Neural cell (in vitro differentiated cells): ENCODE results near the gene AGBL1. TPM values are rescaled to one million over a fixed set of nuclear protein-coding genes. Genes with fewer than 3 reads are reported as not detected.
"Not testable (repeated sequence)": the region's sequence is repeated elsewhere in the genome, so short reads cannot be mapped to it uniquely, and the experiment has no call there.

Experiments used
- H2AFZ ChIP-seq: fragments of 200-600, 300-800 bp; sonication (generic), shearing (Covaris generic); 2 replicates; pipeline ENCODE4 v1.6.0; 2014; ENCODE audit warnings: low read depth, mild to moderate bottlenecking, antibody characterized with exemption, low read length, moderate library complexity
- H3F3A ChIP-seq: fragments of 200-600 bp; shearing (Covaris generic); 2 replicates; pipeline ENCODE4 v1.6.1; 2016; ENCODE audit warnings: mild to moderate bottlenecking, moderate library complexity, mixed read lengths, antibody characterized with exemption, low read length; ENCODE audit not compliant: insufficient read depth, poor library complexity, severe bottlenecking
- H3K27ac ChIP-seq: fragments of 200-600, 300-800 bp; sonication (generic), shearing (Covaris generic); 2 replicates; pipeline ENCODE4 v1.5.1; 2014; ENCODE audit warnings: mild to moderate bottlenecking, low read length, moderate library complexity
- H3K27me3 ChIP-seq: fragments of 300-800, 200-600 bp; sonication (generic), shearing (Covaris generic); 2 replicates; pipeline ENCODE4 v1.6.0; 2014; ENCODE audit warnings: mild to moderate bottlenecking, low read depth, low read length, moderate library complexity; ENCODE audit not compliant: insufficient read depth
- H3K36me3 ChIP-seq: fragments of 300-800, 200-600 bp; sonication (generic), shearing (Covaris generic); 2 replicates; pipeline ENCODE4 v1.5.1; 2014; ENCODE audit warnings: mild to moderate bottlenecking, antibody characterized with exemption, low read length, moderate library complexity; ENCODE audit not compliant: insufficient read depth
- H3K4me2 ChIP-seq: fragments of 300-800, 200-600 bp; sonication (generic), shearing (Covaris generic); 2 replicates; pipeline ENCODE4 v1.6.0; 2014; ENCODE audit warnings: mild to moderate bottlenecking, low read length
- H3K4me3 ChIP-seq: fragments of 300-800, 200-600 bp; sonication (generic), shearing (Covaris generic); 2 replicates; pipeline ENCODE4 v1.5.1; 2014; ENCODE audit warnings: mild to moderate bottlenecking, low read length, moderate library complexity
- H3K79me2 ChIP-seq: fragments of 200-600 bp; shearing (Covaris generic); replicated peaks from 2 replicates; pipeline ENCODE4 v1.6.0; 2014; ENCODE audit warnings: mild to moderate bottlenecking, low read length, moderate library complexity; ENCODE audit not compliant: insufficient read depth
- H3K9ac ChIP-seq: fragments of 300-800, 200-600 bp; sonication (generic), shearing (Covaris generic); 2 replicates; pipeline ENCODE4 v1.6.1; 2016; ENCODE audit warnings: mild to moderate bottlenecking, low read length, mixed read lengths
- H3K9me2 ChIP-seq: fragments of 200-600 bp; shearing (Covaris generic); 2 replicates; pipeline ENCODE4 v1.6.1; 2016; ENCODE audit warnings: mild to moderate bottlenecking, low read length, mixed read lengths; ENCODE audit not compliant: insufficient read depth
- H3K9me3 ChIP-seq: fragments of 200-600, 300-800 bp; sonication (generic), shearing (Covaris generic); 2 replicates; pipeline ENCODE4 v1.6.1; 2016; ENCODE audit warnings: mild to moderate bottlenecking, mixed run types, low read length, moderate library complexity, mixed read lengths
- H4K20me1 ChIP-seq: fragments of 200-600 bp; shearing (Covaris generic); 2 replicates; pipeline ENCODE4 v1.6.1; 2016; ENCODE audit warnings: mild to moderate bottlenecking, mixed run types; ENCODE audit not compliant: insufficient read depth
- EP300 ChIP-seq: fragments of 450-650 bp; conservative IDR thresholded peaks from 2 replicates; pipeline ENCODE4 v1.6.1; 2014; ENCODE audit warnings: antibody characterized with exemption, mild to moderate bottlenecking, moderate library complexity; ENCODE audit not compliant: poor library complexity, severe bottlenecking
- EZH2 ChIP-seq: fragments of 200-600, 300-800 bp; shearing (Covaris generic), sonication (generic); IDR thresholded peaks from 2 replicates; pipeline ENCODE4 v1.6.1; 2014; ENCODE audit warnings: antibody characterized with exemption, low read length, borderline replicate concordance, mild to moderate bottlenecking; ENCODE audit not compliant: insufficient read depth, poor library complexity, severe bottlenecking
- MXI1 ChIP-seq: fragments of 450-650 bp; conservative IDR thresholded peaks from 2 replicates; pipeline ENCODE4 v1.6.1; 2014; ENCODE audit warnings: antibody characterized with exemption, mild to moderate bottlenecking; ENCODE audit not compliant: poor library complexity, severe bottlenecking
- POLR2AphosphoS5 ChIP-seq: IDR thresholded peaks from 2 replicates; pipeline ENCODE4 v1.6.1; 2012
- RAD21 ChIP-seq: fragments of 450-650 bp; conservative IDR thresholded peaks from 2 replicates; pipeline ENCODE4 v1.6.1; 2014; ENCODE audit warnings: antibody characterized with exemption, mild to moderate bottlenecking, moderate library complexity
- SMC3 ChIP-seq: fragments of 450-650 bp; conservative IDR thresholded peaks from 2 replicates; pipeline ENCODE4 v1.6.1; 2014; ENCODE audit warnings: antibody characterized with exemption, mild to moderate bottlenecking, moderate library complexity; ENCODE audit not compliant: poor library complexity
- TAF1 ChIP-seq: IDR thresholded peaks from 2 replicates; pipeline ENCODE4 v1.6.1; 2012; ENCODE audit warnings: low read depth
- polyA plus RNA-seq: library from polyadenylated mRNA; depleted of rRNA; stranded (reverse); fragments of >200 nt; gene quantifications from 2 replicates; pipeline ENCODE4 v1.2.3, GENCODE V29; 2014
- TF ChIP-seq, protein P1 (sequence below): IDR thresholded peaks from 2 replicates; pipeline ENCODE4 v1.6.1; 2012; ENCODE audit warnings: borderline replicate concordance
- TF ChIP-seq, protein P2 (sequence below): fragments of 450-650 bp; IDR thresholded peaks from 2 replicates; pipeline ENCODE4 v1.5.1; 2014; ENCODE audit warnings: antibody characterized with exemption, mild to moderate bottlenecking, moderate library complexity; ENCODE audit not compliant: poor library complexity, severe bottlenecking

AGBL1 gene
- polyA plus RNA-seq, 1 donor from 2014 or later = 0.12 TPM

DNA sequence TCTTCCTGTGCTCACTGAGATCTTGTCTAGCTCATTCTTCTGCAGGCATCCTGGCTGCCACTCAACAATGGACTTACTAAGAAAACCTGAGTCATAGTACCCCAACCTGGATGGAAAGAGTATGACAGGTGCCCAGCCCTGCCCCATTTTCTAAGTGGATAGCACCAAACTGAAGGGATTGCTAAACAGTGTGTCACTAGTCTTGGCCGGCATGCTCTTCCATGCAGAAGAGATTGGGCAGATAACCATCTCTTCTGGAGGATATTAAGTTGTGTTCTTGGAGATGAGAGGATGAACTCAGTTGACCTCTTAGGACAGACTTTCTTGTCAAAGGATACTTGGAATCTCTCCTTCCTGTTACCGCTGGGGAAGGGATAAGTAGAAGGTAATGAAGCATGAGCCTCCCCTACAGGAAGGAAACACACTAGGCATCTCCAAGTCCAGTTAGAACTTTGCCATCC is 797.5 kb downstream of the AGBL1 start:
- no peak for TF ChIP-seq RAD21
- TF ChIP-seq TAF1 = no peak
- TF ChIP-seq, protein P1, sequence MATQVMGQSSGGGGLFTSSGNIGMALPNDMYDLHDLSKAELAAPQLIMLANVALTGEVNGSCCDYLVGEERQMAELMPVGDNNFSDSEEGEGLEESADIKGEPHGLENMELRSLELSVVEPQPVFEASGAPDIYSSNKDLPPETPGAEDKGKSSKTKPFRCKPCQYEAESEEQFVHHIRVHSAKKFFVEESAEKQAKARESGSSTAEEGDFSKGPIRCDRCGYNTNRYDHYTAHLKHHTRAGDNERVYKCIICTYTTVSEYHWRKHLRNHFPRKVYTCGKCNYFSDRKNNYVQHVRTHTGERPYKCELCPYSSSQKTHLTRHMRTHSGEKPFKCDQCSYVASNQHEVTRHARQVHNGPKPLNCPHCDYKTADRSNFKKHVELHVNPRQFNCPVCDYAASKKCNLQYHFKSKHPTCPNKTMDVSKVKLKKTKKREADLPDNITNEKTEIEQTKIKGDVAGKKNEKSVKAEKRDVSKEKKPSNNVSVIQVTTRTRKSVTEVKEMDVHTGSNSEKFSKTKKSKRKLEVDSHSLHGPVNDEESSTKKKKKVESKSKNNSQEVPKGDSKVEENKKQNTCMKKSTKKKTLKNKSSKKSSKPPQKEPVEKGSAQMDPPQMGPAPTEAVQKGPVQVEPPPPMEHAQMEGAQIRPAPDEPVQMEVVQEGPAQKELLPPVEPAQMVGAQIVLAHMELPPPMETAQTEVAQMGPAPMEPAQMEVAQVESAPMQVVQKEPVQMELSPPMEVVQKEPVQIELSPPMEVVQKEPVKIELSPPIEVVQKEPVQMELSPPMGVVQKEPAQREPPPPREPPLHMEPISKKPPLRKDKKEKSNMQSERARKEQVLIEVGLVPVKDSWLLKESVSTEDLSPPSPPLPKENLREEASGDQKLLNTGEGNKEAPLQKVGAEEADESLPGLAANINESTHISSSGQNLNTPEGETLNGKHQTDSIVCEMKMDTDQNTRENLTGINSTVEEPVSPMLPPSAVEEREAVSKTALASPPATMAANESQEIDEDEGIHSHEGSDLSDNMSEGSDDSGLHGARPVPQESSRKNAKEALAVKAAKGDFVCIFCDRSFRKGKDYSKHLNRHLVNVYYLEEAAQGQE = no peak
- no peak for TF ChIP-seq EP300
- TF ChIP-seq, protein P2, sequence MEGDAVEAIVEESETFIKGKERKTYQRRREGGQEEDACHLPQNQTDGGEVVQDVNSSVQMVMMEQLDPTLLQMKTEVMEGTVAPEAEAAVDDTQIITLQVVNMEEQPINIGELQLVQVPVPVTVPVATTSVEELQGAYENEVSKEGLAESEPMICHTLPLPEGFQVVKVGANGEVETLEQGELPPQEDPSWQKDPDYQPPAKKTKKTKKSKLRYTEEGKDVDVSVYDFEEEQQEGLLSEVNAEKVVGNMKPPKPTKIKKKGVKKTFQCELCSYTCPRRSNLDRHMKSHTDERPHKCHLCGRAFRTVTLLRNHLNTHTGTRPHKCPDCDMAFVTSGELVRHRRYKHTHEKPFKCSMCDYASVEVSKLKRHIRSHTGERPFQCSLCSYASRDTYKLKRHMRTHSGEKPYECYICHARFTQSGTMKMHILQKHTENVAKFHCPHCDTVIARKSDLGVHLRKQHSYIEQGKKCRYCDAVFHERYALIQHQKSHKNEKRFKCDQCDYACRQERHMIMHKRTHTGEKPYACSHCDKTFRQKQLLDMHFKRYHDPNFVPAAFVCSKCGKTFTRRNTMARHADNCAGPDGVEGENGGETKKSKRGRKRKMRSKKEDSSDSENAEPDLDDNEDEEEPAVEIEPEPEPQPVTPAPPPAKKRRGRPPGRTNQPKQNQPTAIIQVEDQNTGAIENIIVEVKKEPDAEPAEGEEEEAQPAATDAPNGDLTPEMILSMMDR = no peak
- no peak for TF ChIP-seq EZH2
- TF ChIP-seq SMC3 = no peak
- no peak for TF ChIP-seq POLR2AphosphoS5
- TF ChIP-seq MXI1 = no peak

DNA sequence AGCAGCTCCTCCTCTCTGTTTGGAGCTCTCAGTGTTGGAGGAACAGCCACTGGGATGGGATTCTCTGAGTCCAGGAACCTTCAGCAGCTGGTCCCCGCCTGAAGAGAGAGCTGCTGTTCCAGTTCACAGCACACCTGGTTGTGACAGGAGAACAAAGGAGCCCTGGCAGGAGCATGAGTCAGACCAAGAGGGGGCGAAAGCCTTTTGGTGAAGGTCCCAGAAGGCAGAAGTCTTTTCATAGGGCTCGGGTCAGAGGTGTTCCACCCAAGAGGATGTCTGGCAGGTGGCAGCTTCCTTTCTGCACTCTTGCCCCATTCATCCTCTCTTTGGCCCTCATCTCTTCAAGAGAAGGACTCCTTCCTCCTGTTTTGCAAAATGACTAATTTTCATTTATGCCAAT is 799.2 kb downstream of the AGBL1 start:
- not testable (repeated sequence) for H3F3A ChIP-seq, H3K9me3 ChIP-seq, H3K4me2 ChIP-seq, H3K9ac ChIP-seq, H3K27me3 ChIP-seq, H2AFZ ChIP-seq, H3K36me3 ChIP-seq, H3K27ac ChIP-seq, H3K4me3 ChIP-seq, H4K20me1 ChIP-seq, H3K9me2 ChIP-seq, H3K79me2 ChIP-seq

More for the DNA sequence above, 797.5 kb downstream of the AGBL1 start:
- H3K4me3 ChIP-seq = no peak overlapping the region
- H3K36me3 ChIP-seq = no peaks in the 10 kb centered on the region
- H3K9me3 ChIP-seq = no peaks in the 10 kb centered on the region
- H3F3A ChIP-seq = no peaks in the 10 kb centered on the region
- H3K9me2 ChIP-seq = no peaks in the 10 kb centered on the region
- no peaks in the 10 kb centered on the region for H3K79me2 ChIP-seq
- H3K27ac ChIP-seq = no peak overlapping the region
- no peaks in the 10 kb centered on the region for H4K20me1 ChIP-seq
- no peak overlapping the region for H3K9ac ChIP-seq
- H2AFZ ChIP-seq = no peak overlapping the region
- H3K27me3 ChIP-seq = no peaks in the 10 kb centered on the region
- no peak overlapping the region for H3K4me2 ChIP-seq
